ENCODE data around the gene KNDC1. TPM values are rescaled to one million over a fixed set of nuclear protein-coding genes. Genes with fewer than 3 reads are reported as not detected.

Gene KNDC1
- total and polyA plus RNA-seq, 2 donors (not counting 1 experiment from before 2014, with no cell fraction given), result 0.17 to 0.45 TPM

DNA sequence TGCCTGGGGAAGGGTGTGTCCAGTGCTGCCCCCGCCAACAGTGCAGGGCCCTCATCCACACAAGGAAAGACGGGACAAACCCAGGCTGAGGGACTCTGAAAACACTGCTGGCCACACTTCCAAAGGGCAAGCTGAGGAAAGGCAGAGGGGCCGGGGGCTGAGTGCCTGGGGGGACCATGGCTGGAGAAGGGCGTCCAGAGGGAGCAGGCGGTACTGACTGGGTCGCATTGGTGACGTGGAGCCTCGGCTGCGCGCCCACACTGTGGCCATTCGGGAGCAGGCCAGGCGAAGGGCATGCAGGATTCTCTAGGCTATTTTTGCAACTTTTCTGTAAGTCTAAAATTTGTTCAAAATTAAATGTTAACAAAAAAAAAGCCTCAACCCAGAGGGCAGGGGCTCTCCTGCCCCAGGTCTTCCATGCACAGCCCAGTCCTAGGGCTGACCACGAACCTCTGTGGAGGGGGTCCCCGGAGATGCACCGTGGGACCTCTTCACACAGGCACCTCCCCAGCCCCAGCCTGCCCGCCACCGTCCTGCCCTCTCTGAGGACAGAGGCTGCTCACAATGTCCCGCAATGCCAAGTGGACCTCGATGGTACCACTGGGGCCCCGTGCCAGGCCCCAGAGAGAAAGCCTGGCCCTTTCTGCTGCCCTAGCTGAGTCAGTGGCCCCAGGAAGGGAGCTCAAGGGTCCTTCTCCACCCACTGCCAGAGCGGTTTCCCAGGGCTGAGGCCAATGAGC lies 106.2 kb downstream of the KNDC1 start:
- CTCF ChIA-PET, result interaction anchor here (0.7 to 1.2 kb wide), 3 partner anchors 9 to 41 kb away, joined by 4 read pairs; partner anchors contain the start of gene ADAM8
- POLR2A ChIA-PET, result interaction anchor here (0.6 kb wide), 1 partner anchor 9 kb away, joined by 3 read pairs; no protein-coding TSS in a partner anchor

DNA sequence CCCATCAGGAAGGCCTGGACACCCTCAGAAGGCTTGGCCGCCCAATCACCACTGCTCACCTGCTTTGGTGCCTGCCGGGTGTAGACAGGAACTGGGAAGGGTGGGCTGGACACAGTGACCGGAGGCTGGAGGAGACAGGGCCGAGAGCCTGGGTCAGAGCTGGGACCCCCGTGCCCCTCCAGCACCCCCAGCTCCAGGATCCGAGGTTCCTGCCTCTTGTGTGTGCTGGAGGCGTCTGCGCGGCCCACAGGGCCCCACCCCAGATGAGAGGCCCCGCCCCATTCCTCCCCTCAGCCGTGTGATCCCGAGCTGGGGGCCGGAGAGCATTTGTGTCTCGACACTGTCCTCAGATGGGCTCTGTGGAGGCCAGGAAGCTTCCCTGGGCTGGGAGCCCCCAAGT lies 107.3 kb downstream of the KNDC1 start:
- POLR2A ChIA-PET, result interaction anchor here (0.6 kb wide), 1 partner anchor 8 kb away, joined by 3 read pairs; no protein-coding TSS in a partner anchor
- intact Hi-C loops (cut with micrococcal nuclease), result no loop called here
- Histone ChIP-seq H3K9me3 (ENCODE audit: control extremely low read depth in 1 of 3, control insufficient read depth in 2 of 3, insufficient read depth in 1 of 3, low read length in 2 of 3) (no peaks in the 10 kb centered on the region), H2AFZ (ENCODE audit: insufficient read depth, low read depth, low read length, poor library complexity, severe bottlenecking) (no peak overlapping the region), H3K9ac (ENCODE audit: low read length) (no peak overlapping the region), H3K4me1 (ENCODE audit: control insufficient read depth in 2 of 2, insufficient read depth in 2 of 2, low read length in 2 of 2) (peaks cover 19 to 29% of the 10 kb centered on the region in 2 donors), H3K4me2 (replicated peaks; ENCODE audit: low read depth, low read length, poor library complexity, severe bottlenecking) (no peak overlapping the region), H3K4me3 (ENCODE audit: control extremely low read depth in 1 of 5, extremely low read depth in 1 of 5, insufficient read depth in 1 of 5, low read depth in 2 of 5, low read length in 4 of 5) (no peak overlapping the region), H3K27ac (ENCODE audit: low read length in 2 of 2) (no peak overlapping the region), H3K36me3 (replicated peaks in 1 of 2; ENCODE audit: control extremely low read depth in 1 of 2, control insufficient read depth in 1 of 2, extremely low read depth in 1 of 2, insufficient read depth in 2 of 2, low read length in 1 of 2) (peaks cover 0 to 59% of the 10 kb centered on the region in 2 experiments), H3K27me3 (replicated peaks in 1 of 4; ENCODE audit: control extremely low read depth in 1 of 4, control insufficient read depth in 3 of 4, insufficient read depth in 4 of 4, low read length in 3 of 4) (no peaks in the 10 kb centered on the region), H4K20me1 (ENCODE audit: control insufficient read depth, insufficient read depth, low read length, poor library complexity, severe bottlenecking) (peaks cover 22% of the 10 kb centered on the region), H3K79me2 (ENCODE audit: control insufficient read depth, insufficient read depth, low read length) (no peaks in the 10 kb centered on the region)
- ATAC-seq (ENCODE audit: low read depth) (no peak), DNase-seq (no peak)
- CTCF ChIA-PET, result interaction anchor here (0.7 kb wide), 1 partner anchor 9 kb away, joined by 4 read pairs; the partner anchor contains the start of gene ADAM8
- peak overlapping the region; percentile 20 for H3K27ac Mint-ChIP-seq
- TF ChIP-seq, protein P1, sequence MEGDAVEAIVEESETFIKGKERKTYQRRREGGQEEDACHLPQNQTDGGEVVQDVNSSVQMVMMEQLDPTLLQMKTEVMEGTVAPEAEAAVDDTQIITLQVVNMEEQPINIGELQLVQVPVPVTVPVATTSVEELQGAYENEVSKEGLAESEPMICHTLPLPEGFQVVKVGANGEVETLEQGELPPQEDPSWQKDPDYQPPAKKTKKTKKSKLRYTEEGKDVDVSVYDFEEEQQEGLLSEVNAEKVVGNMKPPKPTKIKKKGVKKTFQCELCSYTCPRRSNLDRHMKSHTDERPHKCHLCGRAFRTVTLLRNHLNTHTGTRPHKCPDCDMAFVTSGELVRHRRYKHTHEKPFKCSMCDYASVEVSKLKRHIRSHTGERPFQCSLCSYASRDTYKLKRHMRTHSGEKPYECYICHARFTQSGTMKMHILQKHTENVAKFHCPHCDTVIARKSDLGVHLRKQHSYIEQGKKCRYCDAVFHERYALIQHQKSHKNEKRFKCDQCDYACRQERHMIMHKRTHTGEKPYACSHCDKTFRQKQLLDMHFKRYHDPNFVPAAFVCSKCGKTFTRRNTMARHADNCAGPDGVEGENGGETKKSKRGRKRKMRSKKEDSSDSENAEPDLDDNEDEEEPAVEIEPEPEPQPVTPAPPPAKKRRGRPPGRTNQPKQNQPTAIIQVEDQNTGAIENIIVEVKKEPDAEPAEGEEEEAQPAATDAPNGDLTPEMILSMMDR (IDR thresholded peaks at IDR 0.05), result no peak
- TF ChIP-seq EZH2 (IDR thresholded peaks at IDR 0.05; ENCODE audit: borderline replicate concordance, insufficient read depth, low read depth, low read length, poor library complexity, severe bottlenecking), result no peak
- H3K9me3 Mint-ChIP-seq (ENCODE audit: insufficient read depth), result no peaks in the 10 kb centered on the region
- no peaks in the 10 kb centered on the region for H3K27me3 Mint-ChIP-seq
- peaks cover 32% of the 10 kb centered on the region for H3K4me1 Mint-ChIP-seq
- WGBS (ENCODE audit: insufficient coverage), result 99% methylated on average over 11 of the region's 14 CpGs
- H3K4me3 Mint-ChIP-seq, result no peak overlapping the region

More for the DNA sequence above, 106.2 kb downstream of the KNDC1 start:
- ATAC-seq (ENCODE audit: low read depth), result no peak
- Histone ChIP-seq H3K36me3 (replicated peaks in 1 of 2; ENCODE audit: control extremely low read depth in 1 of 2, control insufficient read depth in 1 of 2, extremely low read depth in 1 of 2, insufficient read depth in 2 of 2, low read length in 1 of 2) (peaks cover 0 to 51% of the 10 kb centered on the region in 2 experiments), H3K4me1 (ENCODE audit: control insufficient read depth in 2 of 2, insufficient read depth in 2 of 2, low read length in 2 of 2) (peaks cover 21 to 34% of the 10 kb centered on the region in 2 donors), H3K9me3 (ENCODE audit: control extremely low read depth in 1 of 3, control insufficient read depth in 2 of 3, insufficient read depth in 1 of 3, low read length in 2 of 3) (no peaks in the 10 kb centered on the region), H3K79me2 (ENCODE audit: control insufficient read depth, insufficient read depth, low read length) (no peaks in the 10 kb centered on the region), H3K4me3 (ENCODE audit: control extremely low read depth in 1 of 5, extremely low read depth in 1 of 5, insufficient read depth in 1 of 5, low read depth in 2 of 5, low read length in 4 of 5) (no peak overlapping the region), H3K9ac (ENCODE audit: low read length) (no peak overlapping the region), H2AFZ (ENCODE audit: insufficient read depth, low read depth, low read length, poor library complexity, severe bottlenecking) (no peak overlapping the region), H4K20me1 (ENCODE audit: control insufficient read depth, insufficient read depth, low read length, poor library complexity, severe bottlenecking) (peaks cover 22% of the 10 kb centered on the region), H3K4me2 (replicated peaks; ENCODE audit: low read depth, low read length, poor library complexity, severe bottlenecking) (no peak overlapping the region), H3K27ac (ENCODE audit: low read length in 2 of 2) (no peak overlapping the region), H3K27me3 (replicated peaks in 1 of 4; ENCODE audit: control extremely low read depth in 1 of 4, control insufficient read depth in 3 of 4, insufficient read depth in 4 of 4, low read length in 3 of 4) (no peaks in the 10 kb centered on the region)
- WGBS (ENCODE audit: insufficient coverage), result 95% methylated on average over 20 of the region's 21 CpGs
- intact Hi-C loops (cut with micrococcal nuclease), result no loop called here
- Mint-ChIP-seq H3K27me3 (no peaks in the 10 kb centered on the region), H3K9me3 (ENCODE audit: insufficient read depth) (no peaks in the 10 kb centered on the region), H3K4me1 (peaks cover 37% of the 10 kb centered on the region), H3K4me3 (no peak overlapping the region), H3K27ac (no peak overlapping the region)
- DNase-seq, result no peak
- TF ChIP-seq, protein P1 (IDR thresholded peaks at IDR 0.05), result no peak
- no peak for TF ChIP-seq EZH2 (IDR thresholded peaks at IDR 0.05; ENCODE audit: borderline replicate concordance, insufficient read depth, low read depth, low read length, poor library complexity, severe bottlenecking)
